RWPE2 (cell line): Measurements from ENCODE around the gene KIFC1.

Source experiments
- ATAC-seq: fragments of 200-7000 bp; cut with Tn5 transposase; 3 replicates; pipeline ENCODE4 v1.9.1; 2021; ENCODE audit warnings: low read depth
- DNase-seq: peaks from one replicate; pipeline ENCODE4 v3.0.0-alpha.2; 2020; ENCODE audit warnings: low spot score
- H3K27ac ChIP-seq: fragments of 450-650 bp; 2 replicates; pipeline ENCODE4 v1.5.1; 2017; ENCODE audit warnings: mild to moderate bottlenecking; ENCODE audit not compliant: poor library complexity, severe bottlenecking
- H3K27me3 ChIP-seq: fragments of 250-450 bp; sonication (Bioruptor Pico); 2 replicates; pipeline ENCODE4 v1.5.1; 2021; ENCODE audit warnings: mild to moderate bottlenecking, moderate library complexity; ENCODE audit not compliant: insufficient read depth, poor library complexity, severe bottlenecking
- H3K36me3 ChIP-seq: fragments of 250-450 bp; sonication (Bioruptor Pico); 2 replicates; pipeline ENCODE4 v1.5.1; 2020; ENCODE audit warnings: low read depth, mild to moderate bottlenecking, moderate library complexity
- H3K4me1 ChIP-seq: fragments of 250-450 bp; sonication (Bioruptor Pico); 2 replicates; pipeline ENCODE4 v1.5.1; 2021; ENCODE audit warnings: mild to moderate bottlenecking, moderate library complexity; ENCODE audit not compliant: insufficient read depth, poor library complexity, severe bottlenecking
- H3K4me3 ChIP-seq: fragments of 250-450 bp; sonication (Bioruptor Pico); 2 replicates; pipeline ENCODE4 v1.5.1; 2021; ENCODE audit warnings: mild to moderate bottlenecking, moderate library complexity; ENCODE audit not compliant: severe bottlenecking
- H3K9me3 ChIP-seq: fragments of 250-450 bp; sonication (Bioruptor Pico); 2 replicates; pipeline ENCODE4 v1.5.1; 2021; ENCODE audit warnings: mild to moderate bottlenecking, moderate library complexity; ENCODE audit not compliant: severe bottlenecking
- TF ChIP-seq, protein P1 (sequence below): fragments of 450-650 bp; IDR thresholded peaks from one replicate; pipeline ENCODE4 v1.5.1; 2017; ENCODE audit warnings: mild to moderate bottlenecking, moderate library complexity; ENCODE audit not compliant: poor library complexity, severe bottlenecking

KIFC1 gene

DNA sequence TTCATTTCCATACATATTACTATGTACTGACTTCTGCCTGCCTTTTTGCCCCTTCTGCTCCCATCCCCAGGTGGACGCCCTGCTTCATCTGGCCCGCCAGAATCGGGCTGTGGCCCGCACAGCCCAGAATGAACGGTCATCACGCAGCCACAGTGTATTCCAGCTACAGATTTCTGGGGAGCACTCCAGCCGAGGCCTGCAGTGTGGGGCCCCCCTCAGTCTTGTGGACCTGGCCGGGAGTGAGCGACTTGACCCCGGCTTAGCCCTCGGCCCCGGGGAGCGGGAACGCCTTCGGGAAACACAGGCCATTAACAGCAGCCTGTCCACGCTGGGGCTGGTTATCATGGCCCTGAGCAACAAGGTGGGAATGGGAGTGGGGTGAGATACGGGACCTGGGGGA, 14.5 kb downstream of the KIFC1 start:
- no peaks in the 10 kb centered on the region for H3K9me3 ChIP-seq
- no peaks in the 10 kb centered on the region for H3K27me3 ChIP-seq
- H3K4me1 ChIP-seq = no peaks in the 10 kb centered on the region
- TF ChIP-seq, protein P1, sequence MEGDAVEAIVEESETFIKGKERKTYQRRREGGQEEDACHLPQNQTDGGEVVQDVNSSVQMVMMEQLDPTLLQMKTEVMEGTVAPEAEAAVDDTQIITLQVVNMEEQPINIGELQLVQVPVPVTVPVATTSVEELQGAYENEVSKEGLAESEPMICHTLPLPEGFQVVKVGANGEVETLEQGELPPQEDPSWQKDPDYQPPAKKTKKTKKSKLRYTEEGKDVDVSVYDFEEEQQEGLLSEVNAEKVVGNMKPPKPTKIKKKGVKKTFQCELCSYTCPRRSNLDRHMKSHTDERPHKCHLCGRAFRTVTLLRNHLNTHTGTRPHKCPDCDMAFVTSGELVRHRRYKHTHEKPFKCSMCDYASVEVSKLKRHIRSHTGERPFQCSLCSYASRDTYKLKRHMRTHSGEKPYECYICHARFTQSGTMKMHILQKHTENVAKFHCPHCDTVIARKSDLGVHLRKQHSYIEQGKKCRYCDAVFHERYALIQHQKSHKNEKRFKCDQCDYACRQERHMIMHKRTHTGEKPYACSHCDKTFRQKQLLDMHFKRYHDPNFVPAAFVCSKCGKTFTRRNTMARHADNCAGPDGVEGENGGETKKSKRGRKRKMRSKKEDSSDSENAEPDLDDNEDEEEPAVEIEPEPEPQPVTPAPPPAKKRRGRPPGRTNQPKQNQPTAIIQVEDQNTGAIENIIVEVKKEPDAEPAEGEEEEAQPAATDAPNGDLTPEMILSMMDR = no peak
- ATAC-seq (no peak), DNase-seq (no peak)
- no peak overlapping the region for H3K4me3 ChIP-seq
- peaks cover 82% of the 10 kb centered on the region for H3K36me3 ChIP-seq
- H3K27ac ChIP-seq = no peak overlapping the region

DNA sequence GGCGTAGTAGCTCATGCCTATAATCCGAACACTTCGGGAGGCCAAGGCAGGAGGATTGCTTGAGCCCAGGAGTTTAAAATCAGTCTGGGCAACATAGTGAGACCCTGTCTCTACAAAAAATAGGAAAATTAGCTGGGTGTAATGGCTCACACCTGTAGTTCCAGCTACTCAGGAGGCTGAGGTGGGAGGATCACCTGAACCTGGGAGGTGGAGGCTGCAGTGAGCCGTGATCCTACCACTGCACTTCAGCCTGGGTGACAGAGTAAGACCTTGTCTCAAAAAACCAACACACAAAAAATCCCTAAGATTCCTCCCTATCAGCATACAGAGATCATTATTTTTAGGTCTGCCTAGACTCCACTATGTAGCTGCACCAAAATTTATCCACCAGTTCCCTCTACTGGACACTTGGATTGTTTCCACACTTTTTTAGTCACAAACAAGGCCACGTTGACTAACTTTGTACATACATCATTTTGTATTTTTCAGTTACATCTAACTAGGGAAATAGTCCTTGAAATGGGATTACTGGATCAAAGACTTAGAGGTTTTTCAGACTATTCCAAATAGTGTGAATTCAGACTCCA, 15.6 kb downstream of the KIFC1 start:
- Histone ChIP-seq H3K27me3 (no peaks in the 10 kb centered on the region), H3K4me3 (no peak overlapping the region), H3K4me1 (no peaks in the 10 kb centered on the region), H3K9me3 (no peaks in the 10 kb centered on the region), H3K36me3 (peaks cover 71% of the 10 kb centered on the region), H3K27ac (no peak overlapping the region)
- DNase-seq (no peak), ATAC-seq (no peak)
- TF ChIP-seq, protein P1 = peak; percentile 23

DNA sequence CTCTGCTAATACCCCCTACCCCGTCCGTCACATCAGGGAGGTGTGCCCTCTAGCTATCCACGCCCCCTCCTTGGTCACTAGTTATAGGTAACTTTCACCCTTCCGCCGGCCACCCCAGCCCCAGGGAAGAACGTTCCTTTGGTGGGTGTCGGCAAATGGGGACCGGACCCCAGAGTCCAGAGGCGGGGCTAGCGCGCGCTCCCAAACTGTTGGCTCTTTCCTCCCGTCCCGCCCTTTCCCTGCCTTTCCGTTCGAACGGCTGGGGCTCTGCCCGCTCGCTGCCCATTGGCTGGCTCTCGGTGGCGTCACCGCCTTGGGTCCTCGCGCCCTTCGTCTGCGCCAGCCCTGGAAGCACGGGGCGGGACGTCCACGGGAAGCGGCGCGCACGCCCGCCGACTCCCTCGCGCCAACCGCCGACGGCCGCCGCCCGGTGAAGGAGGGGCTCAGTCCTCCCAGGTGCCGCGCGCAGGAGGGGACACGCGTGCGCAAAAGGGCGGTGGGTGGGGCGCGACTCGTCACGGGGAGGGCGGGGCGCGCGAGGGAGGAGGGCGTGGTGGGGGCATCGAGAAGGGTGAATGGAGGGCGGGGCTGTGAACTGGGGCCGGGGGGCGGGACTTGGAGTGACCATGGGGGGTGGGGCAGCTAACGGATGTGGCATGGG, 18.6 kb downstream of the KIFC1 start:
- TF ChIP-seq, protein P1 = no peak
- Histone ChIP-seq H3K27me3 (no peaks in the 10 kb centered on the region), H3K4me3 (peak overlapping the region; percentile 60), H3K36me3 (peaks cover 61% of the 10 kb centered on the region), H3K4me1 (no peaks in the 10 kb centered on the region), H3K9me3 (no peaks in the 10 kb centered on the region), H3K27ac (peak overlapping the region; percentile 74)
- ATAC-seq (peak; percentile 93), DNase-seq (peak; percentile 98)

DNA sequence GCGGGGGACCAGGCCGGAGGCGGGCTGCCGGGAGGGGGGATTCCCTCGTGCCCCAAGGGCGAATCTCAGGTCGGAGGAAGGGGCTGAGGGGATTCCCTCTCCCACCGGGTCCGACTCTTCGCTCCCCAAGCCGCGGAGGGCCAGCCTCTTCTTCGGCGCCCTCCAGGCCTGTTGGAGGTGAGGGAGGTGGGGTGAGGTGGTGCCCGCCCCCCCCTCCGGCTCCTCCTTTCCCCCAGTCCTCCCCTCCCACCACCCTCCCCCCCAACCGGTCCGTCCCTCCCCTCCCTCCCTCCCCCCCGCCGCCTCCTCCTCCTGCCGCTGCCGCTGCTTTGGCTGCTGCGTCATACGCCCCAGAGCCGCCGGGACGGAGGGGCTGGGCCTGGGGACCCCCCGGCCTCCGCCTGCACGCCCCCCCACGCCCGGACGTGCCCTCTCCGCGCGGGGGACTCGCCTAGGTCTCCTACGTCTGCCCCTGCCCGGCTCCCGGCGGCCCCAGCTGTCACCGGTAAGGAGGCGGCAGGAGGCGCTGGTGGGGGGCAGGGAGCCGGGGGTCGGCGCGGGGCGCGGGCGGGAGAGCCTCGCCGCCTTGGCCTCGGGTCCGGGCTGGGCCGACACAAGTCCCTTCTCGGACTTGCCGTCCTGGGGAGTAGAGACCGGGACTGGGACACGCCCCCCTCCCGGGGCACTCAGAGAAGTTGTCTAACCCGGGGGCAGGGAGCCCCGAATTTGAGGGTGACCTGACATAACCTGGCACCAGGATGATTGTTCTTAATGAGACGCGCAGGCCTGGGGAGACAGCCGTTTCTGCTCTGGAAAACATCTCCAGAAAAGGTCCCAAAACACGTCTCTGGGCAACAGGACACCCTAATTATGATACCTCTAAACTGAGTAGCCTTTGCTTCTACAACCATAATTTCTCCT, 19.3 kb downstream of the KIFC1 start, which contains the start of gene PHF1:
TSS of gene PHF1 (plus strand) at position 304 of the 921 bp plus-strand sequence. CDS start 1,250 bp downstream, outside the sequence.
- no peaks in the 10 kb centered on the region for H3K4me1 ChIP-seq
- H3K27me3 ChIP-seq = no peaks in the 10 kb centered on the region
- ATAC-seq = peak; percentile 24
- H3K9me3 ChIP-seq = no peaks in the 10 kb centered on the region
- H3K4me3 ChIP-seq = peak within 1 kb of the TSS; percentile 60
- peaks cover 59% of the 10 kb centered on the region for H3K36me3 ChIP-seq
- H3K27ac ChIP-seq = peak within 1 kb of the TSS; percentile 74
- no peak for DNase-seq
- TF ChIP-seq, protein P1 = no peak
